Mesenchymal stem cell (in vitro differentiated cells and primary cell): ENCODE results near the gene PDZK1.

ENCODE experiments used
- DNase-seq: peaks from one replicate; pipeline ENCODE4 v3.0.0-alpha.2; 2013
- H2AFZ ChIP-seq: one replicate; pipeline ENCODE4 v1.6.1; 2013; ENCODE audit warnings: low read depth, mild to moderate bottlenecking, control low read depth, inconsistent platforms, low read length, moderate library complexity
- H2AK5ac ChIP-seq: 2 replicates; pipeline ENCODE4 v1.6.1; 2013; ENCODE audit warnings: low read length, moderate library complexity, mild to moderate bottlenecking, inconsistent platforms; ENCODE audit not compliant: severe bottlenecking
- H2BK120ac ChIP-seq: one replicate; pipeline ENCODE4 v1.6.1; 2013; ENCODE audit warnings: low read depth, mild to moderate bottlenecking, inconsistent platforms, low read length, moderate library complexity
- H2BK12ac ChIP-seq, 2 experiments: one replicate each; pipeline ENCODE4 v1.6.1; 2013; ENCODE audit warnings: inconsistent platforms in 2 of 2, low read length in 2 of 2, mild to moderate bottlenecking in 2 of 2, moderate library complexity in 2 of 2, control low read depth in 1 of 2
- H2BK15ac ChIP-seq: one replicate; pipeline ENCODE4 v1.6.1; 2013; ENCODE audit warnings: mild to moderate bottlenecking, low read depth, inconsistent platforms; ENCODE audit not compliant: poor library complexity, severe bottlenecking
- H2BK5ac ChIP-seq: 2 replicates; pipeline ENCODE4 v1.6.1; 2013; ENCODE audit warnings: low read depth, mild to moderate bottlenecking, low read length, control low read depth, inconsistent platforms; ENCODE audit not compliant: poor library complexity, severe bottlenecking
- H3K14ac ChIP-seq, 2 experiments: one replicate each; pipeline ENCODE4 v1.6.1; 2013; ENCODE audit warnings: inconsistent platforms in 2 of 2, low read length in 2 of 2, control low read depth in 1 of 2, mild to moderate bottlenecking in 1 of 2, moderate library complexity in 1 of 2
- H3K18ac ChIP-seq, 2 experiments: one replicate each; pipeline ENCODE4 v1.6.1; 2013; ENCODE audit warnings: inconsistent platforms in 2 of 2, low read length in 2 of 2, control low read depth in 1 of 2, low read depth in 1 of 2, mild to moderate bottlenecking in 1 of 2
- H3K23ac ChIP-seq, 2 experiments: one replicate each; pipeline ENCODE4 v1.6.1; 2013; ENCODE audit warnings: inconsistent platforms in 2 of 2, low read length in 2 of 2, mild to moderate bottlenecking in 2 of 2, moderate library complexity in 2 of 2, control low read depth in 1 of 2
- H3K27ac ChIP-seq: 2 replicates; pipeline ENCODE4 v1.5.1; 2013; ENCODE audit warnings: mild to moderate bottlenecking, moderate library complexity, low read length, control low read depth, inconsistent platforms; ENCODE audit not compliant: poor library complexity, severe bottlenecking
- H3K27me3 ChIP-seq, 2 experiments: 2 replicates each; pipeline versions ENCODE4 v1.6.1 to v1.7.0; 2013; ENCODE audit warnings: low read length in 2 of 2, mild to moderate bottlenecking in 2 of 2, moderate library complexity in 2 of 2, control low read depth in 1 of 2, inconsistent platforms in 1 of 2; ENCODE audit not compliant: control insufficient read depth in 1 of 2, insufficient read depth in 1 of 2
- H3K36me3 ChIP-seq, 2 experiments: 2 replicates each; pipeline versions ENCODE4 v1.6.1 to v1.7.0; 2013; ENCODE audit warnings: low read length in 2 of 2, control low read depth in 1 of 2, inconsistent platforms in 1 of 2, low read depth in 1 of 2, mild to moderate bottlenecking in 1 of 2; ENCODE audit not compliant: insufficient read depth in 2 of 2, control insufficient read depth in 1 of 2
- H3K4ac ChIP-seq, 2 experiments: one replicate each; pipeline ENCODE4 v1.6.1; 2013; ENCODE audit warnings: inconsistent platforms in 2 of 2, low read length in 2 of 2, mild to moderate bottlenecking in 2 of 2, moderate library complexity in 2 of 2, control low read depth in 1 of 2, low read depth in 1 of 2
- H3K4me1 ChIP-seq: 2 replicates; pipeline ENCODE4 v1.6.1; 2013; ENCODE audit warnings: low read depth, low read length, control low read depth; ENCODE audit not compliant: control insufficient read depth, insufficient read depth
- H3K4me2 ChIP-seq: 2 replicates; pipeline ENCODE4 v1.6.1; 2013; ENCODE audit warnings: low read length, mild to moderate bottlenecking, inconsistent platforms; ENCODE audit not compliant: poor library complexity, severe bottlenecking
- H3K4me3 ChIP-seq, 2 experiments: 2 replicates each; pipeline versions ENCODE4 v1.5.1 to v1.7.0; 2013; ENCODE audit warnings: low read length in 2 of 2, mild to moderate bottlenecking in 2 of 2, control low read depth in 1 of 2, low read depth in 1 of 2; ENCODE audit not compliant: insufficient read depth in 1 of 2
- H3K79me1 ChIP-seq: replicated peaks from 2 replicates; pipeline ENCODE4 v1.6.1; 2013; ENCODE audit warnings: mild to moderate bottlenecking, control low read depth, low read length, inconsistent platforms; ENCODE audit not compliant: poor library complexity, severe bottlenecking
- H3K9ac ChIP-seq: 2 replicates; pipeline ENCODE4 v1.7.0; 2013; ENCODE audit warnings: mild to moderate bottlenecking, low read length, moderate library complexity
- H3K9me3 ChIP-seq: 2 replicates; pipeline ENCODE4 v1.7.0; 2013; ENCODE audit warnings: mild to moderate bottlenecking, low read length; ENCODE audit not compliant: control insufficient read depth
- H4K8ac ChIP-seq: one replicate; pipeline ENCODE4 v1.6.1; 2013; ENCODE audit warnings: inconsistent platforms, mild to moderate bottlenecking, low read length, moderate library complexity
- H4K91ac ChIP-seq: one replicate; pipeline ENCODE4 v1.6.1; 2013; ENCODE audit warnings: mild to moderate bottlenecking, low read length, inconsistent platforms
- WGBS: methylation state at CpG from one replicate; pipeline ENCODE4 v1.1.7; 2013; ENCODE audit warnings: mixed read lengths; 5-methylcytosine and 5-hydroxymethylcytosine counted together

Gene PDZK1

GRCh38 chr1:145740269-145740668 is 33.1 kb upstream of the PDZK1 start:
- Histone ChIP-seq H2BK15ac (no peak overlapping the region), H3K36me3 (peaks cover 17 to 59% of the 10 kb centered on the region in 2 experiments), H3K23ac (no peak overlapping the region), H3K79me1 (peaks cover 9% of the 10 kb centered on the region), H3K4ac (no peak overlapping the region), H2BK120ac (no peak overlapping the region), H3K14ac (no peak overlapping the region), H2BK12ac (no peak overlapping the region), H2BK5ac (no peak overlapping the region), H3K9ac (no peak overlapping the region), H3K4me2 (no peak overlapping the region), H3K18ac (no peak overlapping the region), H4K91ac (no peak overlapping the region), H3K27me3 (no peaks in the 10 kb centered on the region), H4K8ac (no peak overlapping the region), H2AK5ac (no peak overlapping the region), H3K27ac (no peak overlapping the region), H3K4me3 (no peak overlapping the region), H2AFZ (no peak overlapping the region), H3K9me3 (no peaks in the 10 kb centered on the region), H3K4me1 (no peaks in the 10 kb centered on the region)
- peak; percentile 91 for DNase-seq
- WGBS: 28% methylated on average over 2 of the region's 4 CpGs

GRCh38 chr1:145736191-145736590 is 29.0 kb upstream of the PDZK1 start:
- Histone ChIP-seq H3K27ac (no peak overlapping the region), H3K23ac (no peak overlapping the region), H3K14ac (no peak overlapping the region), H3K36me3 (peaks cover 6 to 21% of the 10 kb centered on the region in 2 experiments), H3K4ac (no peak overlapping the region), H2AFZ (no peak overlapping the region), H3K4me2 (no peak overlapping the region), H2BK15ac (no peak overlapping the region), H3K4me3 (no peak overlapping the region), H3K18ac (no peak overlapping the region), H3K9me3 (no peaks in the 10 kb centered on the region), H2BK5ac (no peak overlapping the region), H3K4me1 (no peaks in the 10 kb centered on the region), H2BK120ac (no peak overlapping the region), H4K8ac (no peak overlapping the region), H4K91ac (no peak overlapping the region), H3K27me3 (no peaks in the 10 kb centered on the region), H2BK12ac (no peak overlapping the region), H3K9ac (no peak overlapping the region), H2AK5ac (no peak overlapping the region), H3K79me1 (peaks cover 3% of the 10 kb centered on the region)
- WGBS: 100% methylated on average over 1 of the region's 1 CpG
- DNase-seq: no peak

- no peak for DNase-seq
- H3K23ac ChIP-seq: no peak overlapping the region
- H2AK5ac ChIP-seq: no peak overlapping the region
- H3K18ac ChIP-seq: no peak overlapping the region
- no peak overlapping the region for H2BK12ac ChIP-seq
- no peak overlapping the region for H3K14ac ChIP-seq
- no peak overlapping the region for H2BK5ac ChIP-seq
- H3K4me2 ChIP-seq: no peak overlapping the region
- no peak overlapping the region for H3K9ac ChIP-seq
- no peaks in the 10 kb centered on the region for H3K4me1 ChIP-seq
- H3K79me1 ChIP-seq: no peaks in the 10 kb centered on the region
- H2BK120ac ChIP-seq: no peak overlapping the region
- H3K36me3 ChIP-seq: peaks cover 4 to 6% of the 10 kb centered on the region in 2 experiments
- H3K4me3 ChIP-seq: no peak overlapping the region
- no peak overlapping the region for H3K4ac ChIP-seq
- H2BK15ac ChIP-seq: no peak overlapping the region
- no peak overlapping the region for H2AFZ ChIP-seq
- WGBS: 100% methylated on average over 1 of the region's 3 CpGs
- no peaks in the 10 kb centered on the region for H3K27me3 ChIP-seq
- H3K27ac ChIP-seq: no peak overlapping the region
- H4K91ac ChIP-seq: no peak overlapping the region
- H3K9me3 ChIP-seq: no peaks in the 10 kb centered on the region
- no peak overlapping the region for H4K8ac ChIP-seq
Measured at GRCh38 chr1:145730900-145731299, 23.7 kb upstream of the PDZK1 start.

- Histone ChIP-seq H3K27me3 (no peaks in the 10 kb centered on the region), H3K79me1 (no peaks in the 10 kb centered on the region), H3K14ac (no peak overlapping the region), H3K9ac (no peak overlapping the region), H2AK5ac (no peak overlapping the region), H3K4me2 (no peak overlapping the region), H4K91ac (no peak overlapping the region), H3K4me1 (no peaks in the 10 kb centered on the region), H4K8ac (no peak overlapping the region), H2BK15ac (no peak overlapping the region), H2AFZ (no peak overlapping the region), H3K23ac (no peak overlapping the region), H3K9me3 (no peaks in the 10 kb centered on the region), H2BK120ac (no peak overlapping the region), H3K4me3 (no peak overlapping the region), H3K27ac (no peak overlapping the region), H3K4ac (no peak overlapping the region), H3K18ac (no peak overlapping the region), H2BK5ac (no peak overlapping the region), H2BK12ac (no peak overlapping the region), H3K36me3 (peaks cover 4 to 6% of the 10 kb centered on the region in 2 experiments)
- 100% methylated on average over 4 of the region's 4 CpGs for WGBS
- DNase-seq: no peak
Measured at GRCh38 chr1:145730467-145730866, 23.3 kb upstream of the PDZK1 start.
